OCI-LY1 (cell line): Measurements from ENCODE around the gene RAI14.

Experiments used
- H2AFZ ChIP-seq: fragments of 200-600 bp; sonication (generic), shearing (Covaris generic); 2 replicates; pipeline ENCODE4 v1.6.0; 2014; ENCODE audit warnings: antibody characterized with exemption, mild to moderate bottlenecking, low read length
- H3F3A ChIP-seq: fragments of 200-600 bp; sonication (generic), shearing (Covaris generic); 2 replicates; pipeline ENCODE4 v1.6.0; 2014; ENCODE audit warnings: mild to moderate bottlenecking, antibody characterized with exemption, low read length, moderate library complexity; ENCODE audit not compliant: insufficient read depth
- H3K27ac ChIP-seq: fragments of 200-600 bp; sonication (generic); 2 replicates; pipeline ENCODE4 v1.5.1; 2014; ENCODE audit warnings: low read length, mixed run types, mild to moderate bottlenecking, low read depth; ENCODE audit not compliant: poor library complexity, severe bottlenecking
- H3K27me3 ChIP-seq: fragments of 200-600 bp; sonication (generic); 2 replicates; pipeline ENCODE4 v1.6.0; 2014; ENCODE audit warnings: antibody characterized with exemption, mild to moderate bottlenecking, low read length, moderate library complexity; ENCODE audit not compliant: insufficient read depth
- H3K36me3 ChIP-seq: fragments of 200-600 bp; sonication (generic); 2 replicates; pipeline ENCODE4 v1.6.1; 2014; ENCODE audit warnings: mild to moderate bottlenecking, antibody characterized with exemption, low read length, moderate library complexity, mixed read lengths; ENCODE audit not compliant: insufficient read depth
- H3K4me1 ChIP-seq: fragments of 200-600 bp; sonication (generic); 2 replicates; pipeline ENCODE4 v1.5.1; 2014; ENCODE audit warnings: mild to moderate bottlenecking, low read length, moderate library complexity; ENCODE audit not compliant: insufficient read depth, severe bottlenecking
- H3K4me2 ChIP-seq: fragments of 200-600 bp; sonication (generic), shearing (Covaris generic); 2 replicates; pipeline ENCODE4 v1.6.1; 2014; ENCODE audit warnings: low read length
- H3K4me3 ChIP-seq: fragments of 200-600 bp; sonication (generic); 2 replicates; pipeline ENCODE4 v1.5.1; 2014; ENCODE audit warnings: low read length, low read depth, mild to moderate bottlenecking, mixed read lengths; ENCODE audit not compliant: poor library complexity, severe bottlenecking
- H3K79me2 ChIP-seq: fragments of 200-600 bp; shearing (Covaris generic); 2 replicates; pipeline ENCODE4 v1.6.1; 2016; ENCODE audit warnings: mixed run types, low read length, mixed read lengths; ENCODE audit not compliant: insufficient read depth
- H3K9ac ChIP-seq: fragments of 200-600 bp; sonication (generic), shearing (Covaris generic); 2 replicates; pipeline ENCODE4 v1.6.1; 2014; ENCODE audit warnings: mild to moderate bottlenecking, low read length, mixed read lengths
- H3K9me2 ChIP-seq: fragments of 200-600 bp; sonication (generic), shearing (Covaris generic); 2 replicates; pipeline ENCODE4 v1.6.1; 2014; ENCODE audit warnings: low read depth, mild to moderate bottlenecking, low read length, mixed read lengths
- H3K9me3 ChIP-seq: fragments of 200-600 bp; shearing (Covaris generic); 2 replicates; pipeline ENCODE4 v1.6.1; 2014; ENCODE audit warnings: low read length, mixed read lengths
- H4K20me1 ChIP-seq: fragments of 200-600 bp; sonication (generic), shearing (Covaris generic); 2 replicates; pipeline ENCODE4 v1.6.0; 2016; ENCODE audit warnings: mild to moderate bottlenecking, low read length; ENCODE audit not compliant: insufficient read depth
- EZH2 ChIP-seq: fragments of 200-600 bp; sonication (generic), shearing (Covaris generic); IDR thresholded peaks from 2 replicates; pipeline ENCODE4 v1.8.0; 2017; ENCODE audit warnings: borderline replicate concordance, mixed run types, mild to moderate bottlenecking, antibody characterized with exemption, low read length, moderate library complexity, mixed read lengths
- TF ChIP-seq, protein P1 (sequence below): fragments of 200-600 bp; sonication (generic), shearing (Covaris generic); IDR thresholded peaks from 2 replicates; pipeline ENCODE4 v1.5.1; 2017; ENCODE audit warnings: mild to moderate bottlenecking, antibody characterized with exemption, low read length, moderate library complexity, mixed read lengths

Gene RAI14

DNA sequence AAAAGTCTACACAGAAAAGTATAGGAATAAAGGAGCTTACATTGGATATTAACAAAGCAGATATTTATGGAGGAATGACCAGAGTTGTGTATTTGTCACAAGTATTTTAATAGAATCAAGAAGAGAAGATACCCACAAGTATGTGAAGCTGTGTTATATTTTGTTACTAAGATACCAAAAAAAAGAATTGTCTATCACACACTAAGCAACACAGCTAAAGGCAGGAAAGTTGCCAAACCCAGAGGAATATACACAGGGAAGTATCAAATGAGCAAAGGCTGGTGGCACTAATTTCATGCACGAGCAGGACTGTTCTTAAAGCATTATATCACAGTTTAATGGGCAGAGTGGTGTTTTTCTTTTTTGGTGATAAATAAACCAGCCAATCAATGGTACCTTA, 30.9 kb upstream of the RAI14 start:
- Histone ChIP-seq H3K36me3 (no peaks in the 10 kb centered on the region), H3K4me2 (no peak overlapping the region), H3K4me1 (no peaks in the 10 kb centered on the region), H3K27me3 (no peaks in the 10 kb centered on the region), H3K27ac (no peak overlapping the region), H2AFZ (no peak overlapping the region), H3K4me3 (no peak overlapping the region), H3F3A (no peaks in the 10 kb centered on the region), H3K9ac (no peak overlapping the region), H3K9me3 (no peaks in the 10 kb centered on the region), H3K9me2 (no peaks in the 10 kb centered on the region), H3K79me2 (no peaks in the 10 kb centered on the region), H4K20me1 (no peaks in the 10 kb centered on the region)
- TF ChIP-seq, protein P1, sequence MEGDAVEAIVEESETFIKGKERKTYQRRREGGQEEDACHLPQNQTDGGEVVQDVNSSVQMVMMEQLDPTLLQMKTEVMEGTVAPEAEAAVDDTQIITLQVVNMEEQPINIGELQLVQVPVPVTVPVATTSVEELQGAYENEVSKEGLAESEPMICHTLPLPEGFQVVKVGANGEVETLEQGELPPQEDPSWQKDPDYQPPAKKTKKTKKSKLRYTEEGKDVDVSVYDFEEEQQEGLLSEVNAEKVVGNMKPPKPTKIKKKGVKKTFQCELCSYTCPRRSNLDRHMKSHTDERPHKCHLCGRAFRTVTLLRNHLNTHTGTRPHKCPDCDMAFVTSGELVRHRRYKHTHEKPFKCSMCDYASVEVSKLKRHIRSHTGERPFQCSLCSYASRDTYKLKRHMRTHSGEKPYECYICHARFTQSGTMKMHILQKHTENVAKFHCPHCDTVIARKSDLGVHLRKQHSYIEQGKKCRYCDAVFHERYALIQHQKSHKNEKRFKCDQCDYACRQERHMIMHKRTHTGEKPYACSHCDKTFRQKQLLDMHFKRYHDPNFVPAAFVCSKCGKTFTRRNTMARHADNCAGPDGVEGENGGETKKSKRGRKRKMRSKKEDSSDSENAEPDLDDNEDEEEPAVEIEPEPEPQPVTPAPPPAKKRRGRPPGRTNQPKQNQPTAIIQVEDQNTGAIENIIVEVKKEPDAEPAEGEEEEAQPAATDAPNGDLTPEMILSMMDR: no peak
- TF ChIP-seq EZH2: no peak

DNA sequence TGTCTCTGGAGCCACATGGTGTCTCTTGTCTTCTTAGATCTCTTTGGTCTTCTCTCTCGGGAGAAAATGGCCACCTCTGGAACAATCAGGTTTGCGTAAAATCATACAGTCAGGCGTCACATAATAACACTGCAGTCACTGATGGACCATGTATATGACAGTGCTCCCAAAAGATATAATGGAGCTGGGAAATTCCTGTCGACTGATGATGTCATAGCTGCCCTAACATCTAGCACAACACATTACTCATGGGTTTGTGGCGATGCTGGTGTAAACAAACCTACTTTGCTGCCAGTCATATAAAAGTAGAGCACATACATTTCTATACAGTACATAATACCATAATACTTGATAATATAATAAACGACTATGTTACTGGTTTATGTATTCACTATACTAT, 30.1 kb upstream of the RAI14 start:
- Histone ChIP-seq H3K9me2 (no peaks in the 10 kb centered on the region), H3F3A (no peaks in the 10 kb centered on the region), H4K20me1 (no peaks in the 10 kb centered on the region), H2AFZ (no peak overlapping the region), H3K79me2 (no peaks in the 10 kb centered on the region), H3K27ac (no peak overlapping the region), H3K4me2 (no peak overlapping the region), H3K4me3 (no peak overlapping the region), H3K36me3 (no peaks in the 10 kb centered on the region), H3K27me3 (no peaks in the 10 kb centered on the region), H3K9ac (no peak overlapping the region), H3K4me1 (no peaks in the 10 kb centered on the region), H3K9me3 (no peaks in the 10 kb centered on the region)
- TF ChIP-seq, protein P1: no peak
- TF ChIP-seq EZH2: no peak

DNA sequence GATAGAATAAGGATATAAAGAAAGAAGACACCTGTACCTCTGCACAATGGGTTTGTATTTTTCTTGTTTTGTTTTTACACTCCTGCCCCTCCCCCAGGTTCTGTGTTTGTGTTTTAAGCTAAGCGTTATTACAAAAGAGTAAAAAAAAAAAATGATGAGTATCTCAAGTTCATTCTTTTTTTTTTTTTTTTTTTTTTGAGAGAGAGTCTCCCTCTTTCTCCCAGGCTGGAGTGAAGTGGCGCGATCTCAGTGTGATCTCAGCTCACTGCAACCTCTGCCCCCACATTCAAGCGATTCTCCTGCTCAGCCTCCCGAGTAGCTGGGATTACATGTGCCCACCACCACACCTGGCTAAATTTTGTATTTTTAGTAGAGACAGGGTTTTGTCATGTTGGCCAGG, 29.4 kb upstream of the RAI14 start:
- Histone ChIP-seq H2AFZ (no peak overlapping the region), H3K36me3 (no peaks in the 10 kb centered on the region), H3K27me3 (no peaks in the 10 kb centered on the region), H3K4me3 (no peak overlapping the region), H3K9me3 (no peaks in the 10 kb centered on the region), H3K9ac (no peak overlapping the region), H3K79me2 (no peaks in the 10 kb centered on the region), H4K20me1 (no peaks in the 10 kb centered on the region), H3K4me1 (no peaks in the 10 kb centered on the region), H3F3A (no peaks in the 10 kb centered on the region), H3K27ac (no peak overlapping the region), H3K4me2 (no peak overlapping the region), H3K9me2 (no peaks in the 10 kb centered on the region)
- no peak for TF ChIP-seq EZH2
- TF ChIP-seq, protein P1: no peak
